PFSK-1 (cell line): ENCODE results near the gene ZNF407.

Experiments
- FOXP2 ChIP-seq: optimal IDR thresholded peaks from 2 replicates; pipeline ENCODE3; 2011; ENCODE audit warnings: borderline replicate concordance, control low read depth, inconsistent platforms; ENCODE audit not compliant: insufficient read depth; ENCODE audit errors: extremely low read length, extremely low read depth
- POLR2AphosphoS5 ChIP-seq: IDR thresholded peaks from 2 replicates; pipeline ENCODE4 v1.6.1; 2012; ENCODE audit warnings: low read depth, mild to moderate bottlenecking, control low read depth, low read length, moderate library complexity
- SIN3A ChIP-seq: IDR thresholded peaks from 2 replicates; pipeline ENCODE4 v1.6.1; 2012; ENCODE audit warnings: mild to moderate bottlenecking, low read length, moderate library complexity, borderline replicate concordance; ENCODE audit not compliant: insufficient read depth
- TAF1 ChIP-seq: IDR thresholded peaks from 2 replicates; pipeline ENCODE4 v1.6.1; 2012; ENCODE audit warnings: low read length, control low read depth, borderline replicate concordance; ENCODE audit not compliant: insufficient read depth
- TF ChIP-seq, protein P1 (sequence below), 2 experiments: IDR thresholded peaks; 2 replicates each; pipeline versions ENCODE4 v1.6.1 to v1.8.0; 2011 to 2012; ENCODE audit warnings: low read depth in 2 of 2, low read length in 2 of 2, control low read depth in 1 of 2, inconsistent platforms in 1 of 2, mild to moderate bottlenecking in 1 of 2, moderate library complexity in 1 of 2; ENCODE audit not compliant: insufficient read depth in 1 of 2

The ZNF407 gene

DNA sequence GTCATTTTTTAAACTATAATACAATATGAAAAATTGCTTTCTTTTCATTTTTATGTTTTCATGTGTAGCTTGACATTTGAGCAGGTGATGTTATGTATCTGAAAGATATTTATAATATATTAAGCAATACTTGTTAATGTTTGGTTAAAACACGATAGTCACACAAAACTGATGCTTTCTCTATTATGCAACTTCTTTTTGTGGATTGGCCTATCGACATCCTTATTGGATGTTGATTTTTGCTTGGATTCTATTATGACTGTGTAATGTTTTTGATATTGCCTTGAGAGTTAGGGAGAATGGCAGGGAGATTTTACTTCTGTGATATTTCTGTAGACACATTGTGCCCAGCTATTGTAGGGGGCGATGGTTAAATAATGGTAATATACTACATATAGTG, 128.0 kb downstream of the ZNF407 start:
- TF ChIP-seq TAF1 = no peak

DNA sequence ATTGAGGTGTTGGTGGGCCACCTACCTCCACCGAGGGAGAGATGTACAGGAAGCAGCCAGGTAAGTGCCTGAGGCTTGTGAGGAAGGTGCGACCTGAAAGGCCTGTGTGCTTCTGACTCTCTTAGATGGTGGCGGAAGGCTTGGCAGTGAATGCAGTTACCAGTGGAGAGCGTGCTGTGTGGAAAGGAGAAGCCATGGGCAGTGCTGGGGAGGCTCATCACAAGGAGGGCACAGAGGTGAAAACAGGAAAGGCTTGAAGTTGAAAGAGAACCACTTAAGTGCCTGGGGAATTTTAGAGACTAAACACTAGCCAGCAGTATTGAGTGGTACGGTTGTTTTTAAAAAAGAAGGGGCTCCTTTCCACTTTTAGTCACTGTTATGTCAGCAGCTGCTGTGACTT, 130.9 kb downstream of the ZNF407 start:
- TF ChIP-seq, protein P1, sequence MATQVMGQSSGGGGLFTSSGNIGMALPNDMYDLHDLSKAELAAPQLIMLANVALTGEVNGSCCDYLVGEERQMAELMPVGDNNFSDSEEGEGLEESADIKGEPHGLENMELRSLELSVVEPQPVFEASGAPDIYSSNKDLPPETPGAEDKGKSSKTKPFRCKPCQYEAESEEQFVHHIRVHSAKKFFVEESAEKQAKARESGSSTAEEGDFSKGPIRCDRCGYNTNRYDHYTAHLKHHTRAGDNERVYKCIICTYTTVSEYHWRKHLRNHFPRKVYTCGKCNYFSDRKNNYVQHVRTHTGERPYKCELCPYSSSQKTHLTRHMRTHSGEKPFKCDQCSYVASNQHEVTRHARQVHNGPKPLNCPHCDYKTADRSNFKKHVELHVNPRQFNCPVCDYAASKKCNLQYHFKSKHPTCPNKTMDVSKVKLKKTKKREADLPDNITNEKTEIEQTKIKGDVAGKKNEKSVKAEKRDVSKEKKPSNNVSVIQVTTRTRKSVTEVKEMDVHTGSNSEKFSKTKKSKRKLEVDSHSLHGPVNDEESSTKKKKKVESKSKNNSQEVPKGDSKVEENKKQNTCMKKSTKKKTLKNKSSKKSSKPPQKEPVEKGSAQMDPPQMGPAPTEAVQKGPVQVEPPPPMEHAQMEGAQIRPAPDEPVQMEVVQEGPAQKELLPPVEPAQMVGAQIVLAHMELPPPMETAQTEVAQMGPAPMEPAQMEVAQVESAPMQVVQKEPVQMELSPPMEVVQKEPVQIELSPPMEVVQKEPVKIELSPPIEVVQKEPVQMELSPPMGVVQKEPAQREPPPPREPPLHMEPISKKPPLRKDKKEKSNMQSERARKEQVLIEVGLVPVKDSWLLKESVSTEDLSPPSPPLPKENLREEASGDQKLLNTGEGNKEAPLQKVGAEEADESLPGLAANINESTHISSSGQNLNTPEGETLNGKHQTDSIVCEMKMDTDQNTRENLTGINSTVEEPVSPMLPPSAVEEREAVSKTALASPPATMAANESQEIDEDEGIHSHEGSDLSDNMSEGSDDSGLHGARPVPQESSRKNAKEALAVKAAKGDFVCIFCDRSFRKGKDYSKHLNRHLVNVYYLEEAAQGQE (IDR thresholded peaks at IDR 0.05; ENCODE audit: insufficient read depth in 1 of 2, low read depth in 2 of 2, low read length in 2 of 2) = no peak
- no peak for TF ChIP-seq FOXP2

DNA sequence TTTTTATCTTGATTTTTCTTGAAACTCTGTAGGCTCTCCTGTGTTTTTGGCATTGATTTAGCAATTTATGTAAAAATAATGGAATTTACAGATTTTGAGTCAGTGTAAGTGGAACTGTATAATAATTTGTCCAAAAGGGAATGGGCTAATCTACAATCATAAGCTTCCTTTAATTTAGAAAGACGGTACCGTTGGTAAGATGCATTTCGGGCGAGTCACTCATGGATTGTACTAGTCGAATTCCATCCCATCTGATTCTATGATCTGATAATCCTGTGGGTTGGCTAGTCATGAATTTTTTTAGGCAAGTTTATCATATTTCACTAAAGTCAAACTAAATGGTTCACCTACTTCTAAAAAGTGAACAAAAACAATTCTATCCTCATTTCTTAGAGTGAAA, 133.4 kb downstream of the ZNF407 start:
- TF ChIP-seq SIN3A (no peak), POLR2AphosphoS5 (no peak), FOXP2 (no peak), TAF1 (no peak)
- TF ChIP-seq, protein P1 (IDR thresholded peaks at IDR 0.05; ENCODE audit: insufficient read depth in 1 of 2, low read depth in 2 of 2, low read length in 2 of 2) = no peak

DNA sequence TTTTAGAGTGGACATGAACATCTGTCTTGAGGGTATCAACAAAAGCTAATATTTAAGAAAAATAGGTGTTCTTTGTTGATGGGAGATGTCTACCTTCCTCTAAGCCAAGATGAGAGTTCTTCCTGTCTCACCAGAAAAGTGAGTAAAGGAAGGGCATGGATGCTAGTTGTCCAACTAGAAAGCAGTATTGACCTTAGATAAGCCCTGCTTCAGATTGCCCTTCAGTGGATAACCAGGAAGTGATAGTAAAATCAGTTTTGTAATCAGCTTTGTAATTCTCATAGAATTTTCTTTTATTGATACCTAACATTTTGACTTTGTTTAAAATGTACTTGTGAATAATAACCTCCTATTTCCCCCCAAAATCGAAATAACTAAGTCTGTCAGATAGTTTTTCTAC, 134.7 kb downstream of the ZNF407 start:
- TF ChIP-seq, protein P1 (IDR thresholded peaks at IDR 0.05; ENCODE audit: insufficient read depth in 1 of 2, low read depth in 2 of 2, low read length in 2 of 2) = no peak
- TF ChIP-seq FOXP2 (no peak), SIN3A (no peak), TAF1 (no peak), POLR2AphosphoS5 (no peak)

DNA sequence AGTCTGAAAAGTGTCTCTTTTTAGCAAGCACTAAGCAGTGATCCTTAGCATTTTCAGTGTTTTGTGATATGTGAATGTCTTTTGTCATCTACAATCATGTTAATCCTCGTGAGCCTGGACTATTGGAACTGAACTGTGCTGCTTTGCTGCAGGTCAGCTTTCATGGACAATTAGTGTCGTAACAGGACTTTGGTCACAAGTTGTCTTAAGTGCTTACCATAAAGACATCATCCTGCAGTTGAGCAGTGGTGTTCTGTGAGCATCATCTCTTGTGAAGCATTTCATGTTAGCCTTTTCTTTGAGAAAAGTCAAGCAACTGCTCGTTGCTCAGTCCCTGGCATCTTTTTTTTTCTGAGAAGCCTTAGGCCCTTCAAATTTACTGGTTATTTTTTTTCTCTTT, 135.9 kb downstream of the ZNF407 start:
- TF ChIP-seq, protein P1 (IDR thresholded peaks at IDR 0.05; ENCODE audit: insufficient read depth in 1 of 2, low read depth in 2 of 2, low read length in 2 of 2) = no peak
- TF ChIP-seq TAF1 (no peak), FOXP2 (no peak), SIN3A (no peak), POLR2AphosphoS5 (no peak)
